HG02623 (cell line): ENCODE results near the gene COL5A1.

Source experiments
- ATAC-seq: cut with Tn5 transposase; IDR thresholded peaks from one replicate; pipeline ENCODE4 v1.9.1; 2021; ENCODE audit warnings: moderate library complexity; ENCODE audit not compliant: unreplicated experiment

COL5A1 gene

GRCh38 chr9:134641173-134641989 is at the start of gene COL5A1:
Gene COL5A1, plus strand, starts transcription at chr9:134641803. Its CDS starts 385 bp downstream, at chr9:134642188.
- no peak for ATAC-seq

GRCh38 chr9:134592018-134592818 is 49.4 kb upstream of the COL5A1 start:
- ATAC-seq: no peak

GRCh38 chr9:134592819-134593200 is 48.8 kb upstream of the COL5A1 start:
- no peak for ATAC-seq

GRCh38 chr9:134593286-134594077 is 48.1 kb upstream of the COL5A1 start:
- no peak for ATAC-seq

GRCh38 chr9:134594078-134594941 is 47.3 kb upstream of the COL5A1 start:
- no peak for ATAC-seq

- ATAC-seq: no peak
These were observed 46.6 kb upstream of the COL5A1 start for GRCh38 chr9:134595014-134595413.

GRCh38 chr9:134597041-134597913 is 44.3 kb upstream of the COL5A1 start:
- ATAC-seq: no peak

GRCh38 chr9:134597957-134598883 is 43.4 kb upstream of the COL5A1 start:
- ATAC-seq: no peak

GRCh38 chr9:134598884-134599245 is 42.7 kb upstream of the COL5A1 start:
- no peak for ATAC-seq

GRCh38 chr9:134600371-134600770 is 41.2 kb upstream of the COL5A1 start:
- ATAC-seq: no peak

- ATAC-seq: no peak
These were observed 40.6 kb upstream of the COL5A1 start for GRCh38 chr9:134600836-134601638.

- ATAC-seq: no peak
These were observed 39.8 kb upstream of the COL5A1 start for GRCh38 chr9:134601764-134602163.

GRCh38 chr9:134602547-134603362 is 38.8 kb upstream of the COL5A1 start:
- ATAC-seq: no peak

GRCh38 chr9:134604834-134605233 is 36.8 kb upstream of the COL5A1 start:
- no peak for ATAC-seq

GRCh38 chr9:134605351-134605965 is 36.1 kb upstream of the COL5A1 start:
- ATAC-seq: no peak

- no peak for ATAC-seq
These were observed 35.6 kb upstream of the COL5A1 start for GRCh38 chr9:134605966-134606357.
